BLaER1 treated with 17β-estradiol and CSF1 and Interleukin-3, amounts not matched to agents 10 nM and 100 nM (cell line): Measurements from ENCODE around the gene ATP5PD.

Experiments
- H3K27ac ChIP-seq, 11 experiments: shearing (Covaris generic); formaldehyde crosslinking; 2 replicates each; pipeline ENCODE4 v1.8.1; 2022
- H3K27me3 ChIP-seq, 11 experiments: shearing (Covaris generic); formaldehyde crosslinking; 2 replicates each; pipeline ENCODE4 v1.8.1; 2022
- H3K36me3 ChIP-seq, 11 experiments: shearing (Covaris generic); formaldehyde crosslinking; 2 replicates each; pipeline ENCODE4 v1.8.1; 2022
- H3K4me1 ChIP-seq, 10 experiments: shearing (Covaris generic); formaldehyde crosslinking; 2 replicates each; pipeline ENCODE4 v1.8.1; 2022
- H3K4me2 ChIP-seq, 11 experiments: shearing (Covaris generic); formaldehyde crosslinking; 2 replicates each; pipeline ENCODE4 v1.8.1; 2022
- H3K4me3 ChIP-seq, 10 experiments: shearing (Covaris generic); formaldehyde crosslinking; 2 replicates each; pipeline ENCODE4 v1.8.1; 2022
- H3K9ac ChIP-seq, 11 experiments: shearing (Covaris generic); formaldehyde crosslinking; 2 replicates each; pipeline ENCODE4 v1.8.1; 2022
- H3K9me3 ChIP-seq, 11 experiments: shearing (Covaris generic); formaldehyde crosslinking; replicated peaks in 1 of 11; 2 replicates each; pipeline ENCODE4 v1.8.1; 2022
- H4K20me1 ChIP-seq, 11 experiments: shearing (Covaris generic); formaldehyde crosslinking; 2 replicates each; pipeline ENCODE4 v1.8.1; 2022
- Cebpa-rat ChIP-seq, 11 experiments: shearing (Covaris generic); IDR thresholded peaks; 2 replicates each; pipeline ENCODE4 v1.8.1; 2022

ATP5PD gene

GRCh38 chr17:74994440-74994839, 52.3 kb downstream of the ATP5PD start:
- Histone ChIP-seq H3K9me3 (no peaks in the 10 kb centered on the region), H3K27ac (no peak overlapping the region), H4K20me1 (peaks cover 0 to 10% (median 0%) of the 10 kb centered on the region in 11 experiments; a peak in 4 of 22 replicates), H3K36me3 (no peaks in the 10 kb centered on the region), H3K4me1 (peaks cover 21 to 33% (median 28%) of the 10 kb centered on the region in 10 experiments), H3K4me3 (no peak overlapping the region), H3K4me2 (peak overlapping the region in 2 of 11 experiments; percentile 5 to 18; a peak in 2 of 22 replicates), H3K9ac (no peak overlapping the region), H3K27me3 (no peaks in the 10 kb centered on the region)
- 0 out of 22 replicates have a peak, but pooled peaks of 1 of the 11 experiments have one; percentile 13 for TF ChIP-seq Cebpa-rat (IDR thresholded peaks at IDR 0.05)

- H3K9me3 ChIP-seq, result no peaks in the 10 kb centered on the region
These were observed 54.5 kb downstream of the ATP5PD start for GRCh38 chr17:74992223-74992622.

DNA sequence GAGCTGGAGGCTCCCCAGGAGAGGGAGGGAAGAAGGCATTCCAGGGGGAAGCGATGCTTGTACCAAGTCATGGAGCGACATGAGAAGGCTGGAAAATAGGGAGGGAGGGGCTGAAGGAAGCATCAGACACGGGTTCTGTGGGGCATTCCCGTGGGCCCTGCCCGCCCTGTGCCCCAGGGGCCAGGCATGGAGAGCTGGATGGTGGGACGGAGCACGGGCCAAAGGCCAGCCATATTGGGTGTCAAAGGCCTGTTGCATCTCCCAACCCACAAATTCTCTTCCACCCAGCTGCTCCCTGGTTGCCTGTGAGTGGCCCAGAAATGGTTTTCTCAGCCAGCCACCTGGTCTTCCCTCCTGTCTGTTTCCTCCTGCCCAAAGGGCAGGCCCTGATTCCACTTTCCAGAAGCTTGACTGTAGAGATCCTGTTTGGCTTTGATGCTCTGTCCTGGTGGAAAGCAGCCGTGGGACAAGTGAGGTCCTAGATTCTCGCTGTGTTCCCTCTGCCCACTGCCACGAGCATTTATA, 56.1 kb downstream of the ATP5PD start:
- Histone ChIP-seq H3K4me3 (no peak overlapping the region), H3K9me3 (no peaks in the 10 kb centered on the region), H3K36me3 (no peaks in the 10 kb centered on the region), H3K27me3 (peaks cover 0 to 15% (median 13%) of the 10 kb centered on the region in 11 experiments; a peak in 12 of 22 replicates), H3K4me2 (peak overlapping the region in 1 of 11 experiments; percentile 7; a peak in 1 of 22 replicates), H4K20me1 (peaks cover 0 to 20% (median 6%) of the 10 kb centered on the region in 11 experiments; a peak in 9 of 22 replicates), H3K4me1 (peaks cover 23 to 38% (median 30%) of the 10 kb centered on the region in 10 experiments), H3K9ac (no peak overlapping the region), H3K27ac (no peak overlapping the region)
- no peak for TF ChIP-seq Cebpa-rat (IDR thresholded peaks at IDR 0.05)

More at GRCh38 chr17:74992223-74992622, 54.5 kb downstream of the ATP5PD start:
- H3K27me3 ChIP-seq, result peaks cover 0 to 15% (median 13%) of the 10 kb centered on the region in 11 experiments; a peak in 12 of 22 replicates
- H3K4me3 ChIP-seq, result no peak overlapping the region
- H3K36me3 ChIP-seq, result no peaks in the 10 kb centered on the region
- 0 out of 22 replicates have a peak overlapping the region, but pooled peaks of 2 of the 11 experiments have one; percentile 4 to 6 for H3K9ac ChIP-seq
- H3K4me2 ChIP-seq, result peak overlapping the region; percentile 6 to 75 (median 58); a peak in 19 of 22 replicates
- no peak for TF ChIP-seq Cebpa-rat (IDR thresholded peaks at IDR 0.05)
- 0 out of 22 replicates have a peak overlapping the region, but pooled peaks of 1 of the 11 experiments have one; percentile 22 for H3K27ac ChIP-seq
- H3K4me1 ChIP-seq, result peaks cover 15 to 29% (median 22%) of the 10 kb centered on the region in 10 experiments
- H4K20me1 ChIP-seq, result peaks cover 0 to 20% (median 6%) of the 10 kb centered on the region in 11 experiments; a peak in 9 of 22 replicates
